ENCODE data around the gene PAK1.

PAK1 gene

DNA sequence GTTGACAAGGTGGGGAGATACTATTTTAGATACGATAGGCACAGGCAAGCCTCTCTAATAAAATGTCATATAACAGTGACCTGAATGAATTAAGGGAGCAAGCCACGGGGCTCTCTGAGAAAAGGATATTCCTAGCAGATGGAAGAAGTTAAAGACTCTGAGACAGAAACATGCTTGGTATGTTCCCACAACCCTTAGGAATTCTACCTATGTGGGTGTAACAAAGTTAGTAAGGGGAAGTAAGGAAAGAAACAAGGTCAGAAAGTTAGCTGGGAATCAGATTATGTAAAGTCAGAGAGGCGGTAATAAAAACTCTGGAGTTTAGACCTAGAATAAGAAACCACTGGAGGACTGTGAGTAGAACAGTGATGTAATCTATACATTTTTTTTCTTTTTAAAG, 112.7 kb downstream of the PAK1 start:
- DNase-seq: no peak

DNA sequence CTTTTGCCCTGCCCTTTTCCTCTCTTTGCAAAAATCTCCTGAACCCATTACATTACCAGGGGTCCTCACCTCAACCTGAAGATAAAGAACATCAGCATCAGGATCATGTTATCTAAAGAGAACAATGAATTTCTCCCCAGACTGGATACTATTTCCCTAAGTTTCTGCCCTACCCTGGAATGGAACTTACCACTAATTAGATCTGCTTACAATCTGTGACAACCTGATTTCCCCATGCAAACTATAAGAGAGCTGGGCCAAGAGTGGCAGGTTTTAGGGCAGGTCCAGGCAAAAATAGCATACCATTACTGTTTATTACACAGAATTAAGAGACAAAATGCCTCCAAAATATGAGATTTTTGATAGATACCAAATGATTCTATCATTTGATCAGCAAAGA, 114.4 kb downstream of the PAK1 start:
- no peak for DNase-seq

DNA sequence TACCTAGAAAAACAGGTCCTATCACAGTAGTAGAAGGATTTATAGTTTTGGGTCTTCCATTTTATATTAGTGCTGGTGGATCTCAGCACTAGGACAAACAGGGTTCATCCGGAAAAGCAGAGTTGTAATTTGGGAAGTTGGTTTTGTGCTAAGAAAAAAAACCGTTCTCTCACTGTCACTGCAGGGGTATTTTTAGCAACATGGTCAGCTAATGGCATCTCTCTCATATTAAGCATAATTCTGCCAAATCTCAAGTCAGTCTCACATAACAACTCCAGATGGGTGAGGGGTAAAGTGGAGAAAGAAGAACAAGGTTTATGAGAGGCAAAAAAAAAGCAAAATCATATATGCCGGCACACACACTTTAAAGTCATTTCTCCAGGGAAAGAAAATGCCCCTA, 120.8 kb downstream of the PAK1 start:
- DNase-seq: no peak

DNA sequence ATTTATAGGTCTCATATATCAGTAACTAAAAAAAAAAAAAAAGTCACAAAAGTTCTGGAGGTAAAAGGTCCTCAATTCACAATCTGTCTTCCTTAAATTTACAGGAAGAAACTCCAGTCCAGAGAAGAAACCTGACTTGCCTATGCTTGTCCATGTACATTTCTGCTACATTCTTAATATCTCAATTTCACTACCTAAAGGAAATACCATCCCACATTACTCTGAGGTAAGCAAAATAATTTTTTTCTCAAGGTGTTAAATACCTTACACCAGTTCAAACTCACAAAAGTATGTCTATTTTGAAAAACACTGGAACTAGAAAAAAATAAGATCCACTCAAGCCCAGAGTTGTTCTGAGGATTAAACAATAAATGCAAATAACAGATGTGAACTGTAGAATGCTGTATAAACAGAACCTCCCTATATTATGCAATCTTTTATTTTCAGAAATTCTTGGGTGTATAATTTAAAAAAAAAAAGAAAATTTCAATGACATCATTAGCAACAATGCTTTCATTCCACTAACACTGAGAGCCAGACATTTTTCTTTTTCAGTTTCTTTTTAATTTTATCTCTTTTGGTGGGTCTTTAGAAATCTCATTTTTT, 122.5 kb downstream of the PAK1 start:
- no peak for DNase-seq

DNA sequence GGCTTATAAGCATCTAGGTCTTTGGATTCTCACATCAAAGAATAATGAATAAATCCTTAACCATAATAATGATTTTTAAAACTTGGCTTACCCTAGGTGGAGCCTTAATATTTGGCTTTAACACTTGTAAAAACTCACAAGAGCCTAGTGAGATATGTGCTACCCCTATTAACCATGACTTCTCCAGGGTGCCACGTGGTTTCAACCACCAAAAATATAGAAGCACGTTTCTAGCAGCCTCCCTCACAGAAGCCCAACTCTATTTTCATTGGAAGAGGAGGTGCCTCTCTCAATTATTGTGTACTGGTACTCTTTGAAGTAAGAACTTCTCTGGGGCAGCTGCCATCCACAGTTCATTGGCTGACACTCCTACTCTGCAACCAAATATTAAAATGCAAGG, 125.9 kb downstream of the PAK1 start:
- DNase-seq: no peak

DNA sequence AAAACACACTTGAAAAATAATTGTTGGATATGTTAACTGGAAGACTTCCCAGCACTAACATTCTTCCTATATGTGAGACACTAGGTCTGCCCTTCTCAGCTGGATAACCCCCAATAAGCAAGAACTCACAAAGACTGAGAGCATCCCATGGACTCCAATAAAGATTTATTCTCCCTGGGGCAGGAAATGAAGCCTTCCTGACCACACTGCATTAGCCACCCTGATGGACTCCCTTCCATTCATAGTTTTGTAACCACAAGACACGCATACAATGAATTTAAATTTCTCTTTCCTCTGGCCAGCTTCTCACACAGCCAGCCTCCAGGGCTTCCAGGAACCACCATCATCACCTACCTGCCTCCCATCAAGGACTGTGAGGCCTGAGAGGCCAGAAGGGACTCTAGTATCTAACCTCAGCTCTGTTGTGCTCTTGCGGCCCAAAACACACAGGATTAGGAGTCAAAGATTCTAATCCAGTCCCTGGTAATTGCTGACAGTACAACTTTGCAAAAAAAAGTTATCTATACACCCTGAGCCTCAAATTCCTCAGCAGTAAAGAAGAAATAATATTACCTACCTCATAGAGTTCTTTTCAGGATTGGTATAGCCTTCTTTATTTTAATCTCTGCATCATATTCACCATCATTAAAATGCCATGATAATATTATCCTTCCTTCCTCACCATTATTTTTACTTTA, 126.8 kb downstream of the PAK1 start:
- no peak for DNase-seq

DNA sequence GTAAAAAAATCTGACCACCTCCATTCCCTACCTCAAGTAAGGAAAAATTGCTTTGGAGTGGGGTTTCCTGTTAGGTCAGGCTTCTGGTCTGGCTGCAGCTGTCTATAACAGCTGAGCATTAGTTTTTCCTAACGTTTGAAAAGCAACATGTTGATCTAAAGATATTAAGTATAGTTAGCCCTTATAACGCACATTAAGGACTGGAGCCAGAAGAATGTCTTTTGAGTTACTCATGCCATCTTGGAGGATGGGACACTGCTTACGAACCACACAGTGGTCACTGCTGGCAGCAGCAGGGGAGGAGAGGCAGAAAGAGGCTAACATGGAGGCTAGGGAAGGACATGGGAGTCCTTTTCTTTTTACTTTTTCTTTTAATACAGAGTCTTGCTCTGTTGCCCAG, 128.3 kb downstream of the PAK1 start:
- no peak for DNase-seq

DNA sequence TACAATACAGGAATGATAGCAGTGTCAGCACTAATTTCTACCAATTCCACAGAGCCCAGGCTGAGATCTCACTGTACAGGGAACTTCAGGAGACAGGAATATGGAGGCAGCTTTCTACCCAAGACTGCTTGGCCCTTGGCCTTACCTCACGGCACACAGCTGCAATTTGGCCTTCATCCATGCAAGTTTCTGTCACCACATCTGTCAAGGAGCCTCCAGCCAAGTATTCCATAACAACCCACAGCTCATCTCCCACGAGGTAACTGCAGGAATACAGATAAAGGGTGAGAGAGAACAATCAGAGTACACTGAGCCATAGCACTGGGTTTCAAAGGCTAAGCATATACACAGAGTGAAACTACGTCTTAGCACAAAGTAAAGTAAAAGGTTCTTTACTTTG, 133.4 kb downstream of the PAK1 start:
- no peak for DNase-seq

DNA sequence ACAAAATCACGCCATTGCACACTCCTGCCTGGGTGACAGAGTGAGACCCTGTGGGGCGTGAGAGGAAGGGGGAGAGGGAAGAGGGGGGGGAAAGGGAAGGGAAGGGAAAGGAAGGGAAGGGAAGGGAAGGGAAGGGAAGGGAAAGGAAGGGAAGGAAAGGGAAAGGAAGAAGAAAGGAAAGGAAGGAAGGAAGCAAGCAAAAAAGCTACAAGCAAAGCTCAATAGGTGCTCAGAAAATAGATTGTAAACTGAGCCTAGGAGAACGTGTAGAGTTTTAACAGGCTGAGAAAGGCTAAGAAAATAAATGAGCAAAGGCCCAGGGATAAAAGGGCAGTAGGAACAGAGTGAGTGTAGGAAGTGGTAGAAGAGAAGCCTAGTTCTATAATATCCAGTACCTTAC, 141.6 kb downstream of the PAK1 start:
- DNase-seq: no peak

DNA sequence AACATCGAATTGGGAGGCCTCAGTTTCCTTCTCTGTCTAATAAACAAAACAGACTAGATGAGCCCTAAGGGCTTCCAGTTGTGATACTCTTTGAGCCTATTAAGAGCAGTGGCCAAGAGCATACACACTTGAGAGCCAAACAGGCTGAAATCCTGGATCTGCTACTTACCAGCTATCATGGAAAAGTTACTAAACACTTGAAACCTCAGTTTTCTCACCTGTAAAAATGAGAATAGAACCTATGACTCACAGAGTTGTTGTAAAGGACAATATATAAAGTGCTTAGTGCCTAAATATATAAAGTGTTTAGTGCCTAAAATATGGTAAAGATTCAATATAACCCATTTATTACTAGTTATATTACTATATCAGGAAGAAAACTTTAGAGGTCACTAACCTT, 148.7 kb downstream of the PAK1 start:
- DNase-seq: no peak

DNA sequence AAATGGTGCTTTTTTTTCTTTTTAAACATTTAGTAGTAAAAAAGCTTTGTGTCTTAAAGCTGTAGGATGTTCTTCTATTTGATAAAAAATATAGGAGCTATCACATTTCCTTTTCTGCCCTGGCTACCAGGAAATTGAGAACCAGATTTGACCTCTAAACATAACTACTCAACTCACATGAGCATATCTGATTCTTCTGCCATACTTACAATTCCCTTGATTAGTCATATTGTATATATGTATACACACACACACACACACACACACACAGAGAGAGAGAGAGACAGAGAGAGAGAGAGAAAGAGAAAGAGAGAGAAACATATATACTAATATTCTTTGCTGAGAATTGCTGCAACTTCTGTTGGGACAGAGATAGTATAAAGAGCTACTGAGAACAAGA, 149.4 kb downstream of the PAK1 start:
- DNase-seq: no peak

DNA sequence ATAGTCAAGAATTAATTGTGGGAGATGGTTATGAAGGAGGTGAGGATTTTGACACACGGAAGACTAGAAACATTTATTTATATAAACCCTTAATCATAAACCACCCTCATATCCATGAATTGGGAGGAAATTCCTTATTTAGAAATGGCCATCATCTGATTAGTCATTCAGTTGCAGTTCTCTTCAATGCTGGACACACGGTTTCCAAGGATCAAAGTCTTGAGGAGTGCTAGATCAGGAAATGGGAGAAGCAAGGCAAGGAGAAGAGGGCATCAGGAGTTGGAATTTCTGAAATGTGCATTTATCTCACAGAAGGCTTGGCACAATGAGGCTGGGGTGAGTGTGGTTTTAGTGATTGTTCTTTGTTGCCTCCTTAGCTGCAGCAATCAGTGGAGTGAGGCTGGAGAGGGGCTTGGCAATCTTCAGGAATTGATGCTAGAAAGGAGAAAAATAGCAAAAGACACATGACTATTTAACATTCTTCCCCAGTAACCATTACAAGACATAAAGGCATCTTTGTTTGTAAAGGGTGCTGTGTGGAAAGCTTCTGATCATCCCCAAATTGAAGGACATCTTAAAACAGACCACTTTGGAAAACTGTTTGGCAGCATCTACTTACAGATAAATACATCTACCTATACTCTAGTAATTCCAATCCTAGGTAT, 150.8 kb downstream of the PAK1 start:
- no peak for DNase-seq

DNA sequence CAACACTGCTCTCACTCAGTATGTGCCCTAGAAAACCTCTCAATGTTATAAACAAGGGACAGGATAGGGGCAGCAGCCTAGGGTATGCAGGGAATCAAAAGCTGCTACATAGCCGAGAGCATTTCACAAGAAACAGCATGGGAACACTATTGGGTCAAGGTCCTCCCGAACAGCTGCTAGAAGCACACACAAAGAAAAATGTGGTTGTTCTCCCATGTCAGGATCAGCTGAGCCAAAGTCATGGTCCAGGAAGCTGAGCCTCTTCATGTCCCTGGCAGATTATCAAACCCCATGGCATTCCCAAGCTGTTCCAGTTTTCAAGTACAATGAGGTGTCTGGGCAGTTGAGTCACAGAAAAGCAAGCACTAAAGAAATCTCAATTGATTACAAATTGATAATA, 151.4 kb downstream of the PAK1 start:
- no peak for DNase-seq

DNA sequence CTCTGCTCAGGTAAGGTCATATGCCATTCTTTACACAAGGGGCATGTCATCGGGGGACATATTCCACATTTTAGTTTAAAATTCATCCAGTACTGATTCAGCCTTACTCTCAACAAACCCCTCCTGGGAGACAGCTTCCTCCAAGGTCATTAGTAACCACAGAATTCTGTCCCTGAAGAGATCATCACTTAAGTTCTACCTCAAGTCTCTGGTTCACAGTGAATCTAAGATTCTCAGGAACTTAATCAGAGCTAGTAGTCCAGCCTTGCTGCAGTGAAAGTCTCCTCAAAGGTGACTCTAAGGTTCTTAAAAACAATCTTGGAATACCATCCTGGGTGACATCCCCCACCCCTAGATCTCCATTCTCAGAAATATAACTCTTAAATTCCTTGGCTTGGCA, 153.5 kb downstream of the PAK1 start:
- DNase-seq: no peak

DNA sequence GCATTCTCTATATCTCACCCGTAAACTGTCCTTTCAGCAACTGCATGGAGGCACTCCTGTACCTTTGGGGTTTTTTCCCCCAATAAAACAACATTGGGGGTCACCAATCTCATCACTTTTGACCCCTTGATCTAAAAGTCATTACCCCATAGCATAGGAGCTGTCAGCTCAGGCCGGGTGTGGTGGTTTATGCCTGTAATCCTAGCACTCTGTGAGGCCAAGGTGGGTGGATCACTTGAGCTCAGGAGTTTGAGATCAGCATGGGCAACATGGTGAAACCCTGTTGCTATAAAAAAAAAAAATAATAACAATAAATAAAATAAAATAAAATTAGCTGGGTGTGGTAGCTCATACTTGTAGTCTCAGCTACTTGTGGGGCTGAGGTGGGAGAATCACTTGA, 155.3 kb downstream of the PAK1 start:
- DNase-seq: no peak

DNA sequence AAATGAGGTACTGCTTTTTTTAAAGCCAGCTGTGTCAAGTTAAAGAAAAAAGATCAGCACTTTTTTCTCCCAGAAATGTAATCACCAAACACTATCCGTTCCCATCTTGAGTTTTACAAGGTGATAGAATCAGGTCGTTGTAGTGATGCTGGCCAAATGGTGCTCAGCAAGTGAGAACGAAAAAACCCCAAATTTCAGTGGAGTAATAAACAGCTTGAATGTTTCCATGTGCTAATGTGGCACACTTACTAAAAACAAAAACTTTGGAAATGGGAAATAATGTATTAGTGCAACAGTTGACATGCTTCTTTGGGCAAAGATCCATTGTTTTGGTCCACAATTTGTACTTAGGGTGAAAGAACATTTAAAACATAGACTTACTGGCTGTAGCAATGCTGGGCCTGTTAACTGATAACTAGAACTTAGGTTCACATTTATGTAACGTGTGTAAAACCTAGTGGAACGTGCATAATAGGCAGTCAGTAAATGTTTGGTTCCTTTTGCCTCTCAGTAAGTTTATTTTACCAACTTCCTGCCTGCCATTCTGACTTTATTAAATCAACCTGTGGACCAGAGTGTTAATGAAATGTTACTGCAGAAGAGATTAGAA, 157.1 kb downstream of the PAK1 start:
- DNase-seq: no peak

DNA sequence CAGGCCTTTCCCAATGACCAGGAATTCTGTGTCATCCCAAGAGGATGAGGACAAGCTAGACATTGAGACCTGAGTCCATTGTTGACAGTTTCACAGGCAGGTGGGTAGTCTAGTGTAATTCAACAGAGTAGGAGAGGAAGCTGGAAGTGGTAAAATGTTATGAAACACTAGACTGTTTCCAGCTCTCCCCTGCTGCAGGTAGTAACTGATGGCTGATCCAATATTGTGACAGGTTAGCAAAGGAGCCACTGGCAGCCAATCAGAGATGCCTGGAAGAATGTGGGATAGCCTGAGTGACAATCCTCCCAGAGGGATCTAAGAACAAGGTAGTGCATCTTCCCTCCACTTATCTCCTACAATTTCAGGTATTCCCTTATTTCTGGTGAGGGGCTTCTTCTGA, 161.8 kb downstream of the PAK1 start:
- no peak for DNase-seq

DNA sequence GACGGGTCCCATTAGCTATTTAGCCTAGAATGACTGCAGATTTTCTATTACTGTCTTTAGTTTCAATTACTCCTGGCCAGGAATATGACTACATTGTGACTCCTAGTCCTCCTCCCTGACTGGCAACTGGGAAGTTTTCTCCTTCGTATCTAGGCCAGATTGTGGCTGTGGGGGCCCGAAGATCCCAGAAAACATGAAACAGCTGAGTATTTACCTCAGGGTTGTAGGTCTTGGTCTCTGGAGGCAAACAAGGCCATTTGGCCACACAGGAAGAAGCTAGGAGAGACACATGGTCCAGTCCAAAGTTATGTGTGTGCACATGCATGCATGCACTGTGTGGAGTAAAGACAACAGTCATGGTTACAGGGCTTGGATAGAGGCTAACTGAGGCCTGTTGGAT, 162.2 kb downstream of the PAK1 start:
- DNase-seq: no peak

DNA sequence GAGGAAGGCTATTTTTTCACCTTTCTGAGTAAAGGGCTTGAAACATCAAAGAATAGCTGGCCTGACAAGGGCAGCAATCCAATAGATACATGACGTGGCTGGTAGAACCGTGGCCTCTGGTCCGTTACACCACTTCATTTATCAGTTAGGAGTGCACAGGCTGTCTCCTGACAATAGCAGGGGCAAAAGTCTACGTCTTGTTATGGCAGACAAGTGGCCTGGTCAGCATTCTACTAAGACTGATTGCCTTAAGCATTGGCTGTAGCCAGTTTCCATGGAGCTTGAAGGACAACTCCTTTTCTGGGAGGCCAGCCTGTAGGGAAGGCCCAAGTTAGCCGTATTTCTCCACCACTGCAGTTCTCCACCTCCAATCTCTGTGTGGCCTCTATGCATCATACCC, 163.2 kb downstream of the PAK1 start:
- DNase-seq: no peak

DNA sequence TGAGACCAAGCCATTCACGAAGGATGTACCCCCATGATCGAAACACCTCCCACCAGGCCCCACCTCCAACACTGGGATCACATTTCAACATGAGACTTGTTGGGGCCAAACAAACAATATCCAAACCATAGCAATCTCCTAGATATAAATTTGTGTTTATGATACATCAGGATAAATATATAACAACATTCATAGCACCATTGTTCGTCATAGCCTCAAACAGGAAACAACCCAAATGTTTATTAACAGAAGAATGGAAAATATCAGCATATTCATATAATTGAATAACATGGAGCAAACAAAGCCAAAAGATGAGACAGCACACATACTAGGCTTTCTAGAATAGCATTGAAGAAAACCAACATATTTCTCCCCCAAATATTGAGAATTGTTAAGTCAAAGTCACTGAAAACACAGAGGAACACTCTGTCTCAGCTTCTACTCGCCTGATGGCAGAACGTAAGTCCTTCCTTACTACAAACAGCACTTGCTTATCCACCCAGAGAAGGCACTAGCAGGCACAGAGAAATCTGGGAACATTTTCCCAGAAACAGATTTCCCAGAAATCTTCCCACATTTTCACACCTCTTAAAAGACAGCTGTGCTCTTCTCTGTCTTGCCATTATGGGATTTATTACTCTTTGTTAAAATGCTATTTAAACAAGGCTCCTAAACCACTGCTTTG, 164.4 kb downstream of the PAK1 start:
- DNase-seq: no peak

DNA sequence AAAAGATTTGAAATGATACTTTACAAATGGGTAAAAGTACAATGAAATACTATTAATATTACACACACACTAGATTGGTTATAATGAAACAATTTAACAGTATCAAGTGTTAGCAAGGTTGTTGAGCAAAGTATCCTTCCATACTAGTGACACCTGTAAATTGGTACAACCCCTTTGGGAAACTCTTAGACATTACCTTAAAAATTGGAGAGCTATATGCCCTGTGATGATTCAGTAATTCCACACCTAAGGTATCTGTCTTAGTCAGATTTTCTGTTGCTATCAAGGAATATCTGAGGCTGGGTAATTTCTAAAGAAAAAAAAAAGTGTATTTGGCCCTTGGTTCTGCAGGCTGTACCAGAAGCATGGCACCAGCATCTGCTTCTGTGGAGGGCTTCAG, 165.1 kb downstream of the PAK1 start:
- no peak for DNase-seq

DNA sequence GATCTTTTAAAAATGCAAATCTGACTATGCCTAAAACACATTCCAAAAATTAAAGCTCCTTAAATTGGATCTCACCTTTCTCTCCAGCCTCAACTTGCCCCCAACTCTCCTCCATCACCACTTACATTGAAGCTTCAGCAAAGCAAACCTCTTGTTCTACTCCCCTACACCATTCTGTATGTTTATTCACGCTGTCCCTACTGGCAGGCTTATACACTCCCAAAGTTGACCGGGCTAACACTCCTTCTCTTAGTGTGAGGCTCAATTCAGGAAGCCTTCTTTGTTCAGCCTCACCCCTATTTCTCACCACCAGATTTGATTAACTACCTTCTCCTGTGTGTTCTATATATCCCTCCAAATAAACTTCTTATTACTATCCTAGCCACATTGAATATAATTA, 170.6 kb downstream of the PAK1 start:
- no peak for DNase-seq

DNA sequence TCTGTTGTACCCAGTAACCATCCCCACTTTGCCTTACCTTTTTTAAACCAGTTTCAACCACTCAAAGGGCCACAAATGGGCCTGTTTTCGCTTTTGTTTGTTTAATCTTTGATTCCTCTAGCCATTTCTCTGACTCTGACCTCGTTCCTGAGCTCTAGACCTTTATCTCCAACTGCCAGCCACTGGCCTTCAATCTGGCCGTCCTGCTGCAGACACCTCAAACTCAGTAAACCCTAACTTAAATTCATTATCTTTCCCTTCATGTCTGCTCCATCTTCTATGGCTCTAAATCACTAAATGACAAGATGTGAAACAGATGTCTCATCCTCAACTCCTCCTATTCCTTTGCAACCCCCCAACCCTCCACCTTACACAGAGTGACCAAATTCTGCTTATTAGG, 171.1 kb downstream of the PAK1 start:
- DNase-seq: no peak

DNA sequence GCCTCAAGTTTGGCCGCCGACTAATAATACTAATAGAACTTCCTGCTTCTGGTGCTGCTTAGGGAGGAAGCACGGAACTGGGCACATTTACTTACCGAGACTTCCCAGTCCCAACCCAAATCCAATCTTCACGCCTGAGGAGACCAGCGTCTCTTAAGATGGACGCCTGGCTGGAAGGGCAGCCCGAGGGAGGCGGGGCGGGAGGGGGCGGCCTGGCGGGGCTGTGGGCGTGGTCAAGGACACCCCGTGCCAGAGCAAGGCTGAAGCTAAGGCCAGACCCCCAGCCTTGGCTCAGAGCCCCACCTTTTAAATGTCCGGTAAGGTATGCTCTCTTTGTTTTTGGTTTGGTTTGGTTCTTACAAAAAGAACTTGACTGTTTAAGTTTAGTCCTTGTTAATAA, 172.4 kb downstream of the PAK1 start, which contains the start of gene GDPD4:
GDPD4 (minus strand) TSS at position 177 of the 400 bp plus-strand sequence. CDS start 16,549 bp downstream, outside the sequence.
- no peak for DNase-seq

All from NCI-H1105 treated with DMSO at 0.1 percent for 48 hours (cell line).